Endothelial cell (in vitro differentiated cells): Measurements from ENCODE around the gene FGF10. TPM values are rescaled to one million over a fixed set of nuclear protein-coding genes. Genes with fewer than 3 reads are reported as not detected.

Experiments
- DNase-seq: peaks from one replicate; pipeline ENCODE4 v3.0.0; 2021; ENCODE audit warnings: low spot score
- H3K27ac Mint-ChIP-seq: one replicate; pipeline ENCODE4 v1.8.0; 2021; ENCODE audit warnings: mixed read lengths, inconsistent platforms; ENCODE audit not compliant: unreplicated experiment
- H3K27me3 Mint-ChIP-seq: one replicate; pipeline ENCODE4 v1.8.0; 2021; ENCODE audit warnings: mild to moderate bottlenecking, moderate library complexity, mixed read lengths, inconsistent platforms; ENCODE audit not compliant: unreplicated experiment
- H3K36me3 Mint-ChIP-seq: one replicate; pipeline ENCODE4 v1.8.0; 2021; ENCODE audit warnings: mild to moderate bottlenecking, low read depth, mixed read lengths, inconsistent platforms; ENCODE audit not compliant: unreplicated experiment
- H3K4me1 Mint-ChIP-seq: one replicate; pipeline ENCODE4 v1.8.0; 2021; ENCODE audit warnings: mild to moderate bottlenecking, mixed read lengths, inconsistent platforms; ENCODE audit not compliant: unreplicated experiment
- H3K4me3 Mint-ChIP-seq: one replicate; pipeline ENCODE4 v1.8.0; 2021; ENCODE audit warnings: mild to moderate bottlenecking, mixed read lengths, inconsistent platforms; ENCODE audit not compliant: unreplicated experiment
- H3K9me3 Mint-ChIP-seq: one replicate; pipeline ENCODE4 v1.8.0; 2021; ENCODE audit warnings: mixed read lengths, inconsistent platforms; ENCODE audit not compliant: unreplicated experiment
- long read RNA-seq: library from polyadenylated mRNA; unstranded; transcript quantifications from one replicate; pipeline ENCODE4 v2.0.0, GENCODE V29; 2020; ENCODE audit not compliant: unreplicated experiment
- total RNA-seq: library from RNA; stranded (reverse); fragmentation: NEBNext Ultra II Directional; extraction: Animal tissue kit (Norgen Biotek cat#: 25700); gene quantifications from one replicate; pipeline ENCODE4 v1.2.1, GENCODE V29; 2021; ENCODE audit not compliant: unreplicated experiment
- TF ChIP-seq, protein P1 (sequence below): fragments of 200-600 bp; sonication (generic); IDR thresholded peaks from one replicate; pipeline ENCODE4 v1.5.0; 2021; ENCODE audit warnings: antibody characterized with exemption; ENCODE audit not compliant: unreplicated experiment

Gene FGF10
- total RNA-seq, result 0.15 TPM
- long read RNA-seq, result 0 reads

DNA sequence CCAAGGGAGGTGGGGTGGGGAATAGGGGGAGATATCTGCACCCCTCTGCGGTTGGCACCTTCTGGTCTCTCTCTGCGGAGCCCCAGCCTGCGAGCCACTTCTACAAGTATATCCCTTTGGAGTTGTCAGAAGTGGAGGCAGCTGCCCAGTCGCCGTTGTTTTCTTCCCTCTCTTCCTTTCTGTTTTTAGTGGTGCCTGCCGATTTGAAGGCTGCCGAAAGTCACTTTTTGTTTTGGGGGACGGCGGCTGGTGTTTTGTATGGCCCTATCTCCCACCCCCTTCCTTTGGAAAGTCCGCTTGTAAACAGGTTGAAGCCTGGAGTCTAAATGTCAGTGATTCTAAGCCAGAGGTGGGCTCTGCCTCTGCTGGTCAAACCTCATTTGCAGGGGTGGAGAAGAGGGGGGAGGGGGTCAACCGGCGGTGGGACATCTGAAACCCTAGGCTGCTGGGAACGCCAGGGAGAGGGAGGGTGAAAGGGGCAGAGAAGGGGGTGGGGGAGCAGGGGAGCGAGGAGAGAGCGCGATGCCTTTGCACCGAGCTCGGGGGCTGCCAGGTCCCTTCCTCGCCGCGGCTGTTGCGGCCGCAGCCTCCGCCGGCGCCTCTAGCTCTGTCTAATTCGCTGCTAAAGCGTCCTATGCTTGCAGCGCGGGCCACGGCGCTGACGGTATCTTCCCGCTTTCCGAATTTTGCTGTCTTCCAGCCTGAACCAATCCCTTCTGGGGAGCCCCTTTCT, at the start of gene FGF10:
Gene FGF10, minus strand, starts transcription at position 331 of the 733 bp plus-strand sequence. CDS start 738 bp downstream, outside the sequence.
- Mint-ChIP-seq H3K9me3 (no peaks in the 10 kb centered on the region), H3K27me3 (peaks cover 19% of the 10 kb centered on the region)

DNA sequence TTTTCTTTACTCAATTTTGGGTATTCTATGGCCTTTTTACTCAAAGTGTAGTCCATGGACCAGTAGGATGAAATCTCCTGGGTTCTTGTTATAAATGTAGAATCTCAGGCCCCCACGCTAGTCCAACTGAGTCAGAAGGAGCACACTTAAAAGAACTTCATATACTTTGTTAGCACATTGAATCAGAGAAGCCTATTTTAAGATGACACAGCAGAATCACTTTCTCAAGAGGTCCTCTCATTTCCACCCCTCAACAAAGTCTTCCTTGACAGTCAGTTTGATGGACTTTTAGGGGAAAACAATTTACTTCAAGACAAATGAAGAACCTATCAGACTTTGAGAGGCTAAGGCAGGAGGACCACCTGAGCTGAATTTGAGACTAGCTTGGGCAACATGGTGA, 37.7 kb upstream of the FGF10 start:
- H3K27me3 Mint-ChIP-seq, result peaks cover 1% of the 10 kb centered on the region

More for the DNA sequence above, at the start of gene FGF10:
- Mint-ChIP-seq H3K4me1 (peaks cover 25% of the 10 kb centered on the region), H3K27ac (no peak within 1 kb of the TSS), H3K36me3 (no peaks in the 10 kb centered on the region), H3K4me3 (peak within 1 kb of the TSS; percentile 90)
- DNase-seq, result peak; percentile 51
- TF ChIP-seq, protein P1, sequence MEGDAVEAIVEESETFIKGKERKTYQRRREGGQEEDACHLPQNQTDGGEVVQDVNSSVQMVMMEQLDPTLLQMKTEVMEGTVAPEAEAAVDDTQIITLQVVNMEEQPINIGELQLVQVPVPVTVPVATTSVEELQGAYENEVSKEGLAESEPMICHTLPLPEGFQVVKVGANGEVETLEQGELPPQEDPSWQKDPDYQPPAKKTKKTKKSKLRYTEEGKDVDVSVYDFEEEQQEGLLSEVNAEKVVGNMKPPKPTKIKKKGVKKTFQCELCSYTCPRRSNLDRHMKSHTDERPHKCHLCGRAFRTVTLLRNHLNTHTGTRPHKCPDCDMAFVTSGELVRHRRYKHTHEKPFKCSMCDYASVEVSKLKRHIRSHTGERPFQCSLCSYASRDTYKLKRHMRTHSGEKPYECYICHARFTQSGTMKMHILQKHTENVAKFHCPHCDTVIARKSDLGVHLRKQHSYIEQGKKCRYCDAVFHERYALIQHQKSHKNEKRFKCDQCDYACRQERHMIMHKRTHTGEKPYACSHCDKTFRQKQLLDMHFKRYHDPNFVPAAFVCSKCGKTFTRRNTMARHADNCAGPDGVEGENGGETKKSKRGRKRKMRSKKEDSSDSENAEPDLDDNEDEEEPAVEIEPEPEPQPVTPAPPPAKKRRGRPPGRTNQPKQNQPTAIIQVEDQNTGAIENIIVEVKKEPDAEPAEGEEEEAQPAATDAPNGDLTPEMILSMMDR, result no peak

DNA sequence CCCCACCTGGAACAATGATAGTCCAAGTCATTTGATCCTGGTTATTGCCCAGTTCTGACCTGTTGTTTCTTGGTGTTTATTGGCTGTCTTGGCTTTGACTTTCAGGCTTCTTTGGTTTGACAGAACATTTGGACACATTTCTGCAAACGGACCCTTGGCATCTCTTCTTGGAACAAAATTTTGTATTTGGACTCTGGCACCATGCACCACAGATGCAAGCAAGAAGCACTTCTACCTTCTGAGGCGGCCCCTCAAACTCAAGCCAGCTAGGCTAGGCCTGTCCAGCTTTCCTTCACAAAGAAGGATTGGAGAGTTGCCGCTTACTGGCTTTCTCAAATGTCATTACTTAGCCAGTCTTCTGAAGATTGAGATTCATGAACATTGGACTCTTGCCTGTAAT, 23.1 kb upstream of the FGF10 start:
- no peak overlapping the region for H3K4me3 Mint-ChIP-seq
- no peak overlapping the region for H3K27ac Mint-ChIP-seq
- no peaks in the 10 kb centered on the region for H3K36me3 Mint-ChIP-seq
- H3K4me1 Mint-ChIP-seq, result no peaks in the 10 kb centered on the region
- H3K9me3 Mint-ChIP-seq, result no peaks in the 10 kb centered on the region
- TF ChIP-seq, protein P1, result no peak
- no peaks in the 10 kb centered on the region for H3K27me3 Mint-ChIP-seq
- DNase-seq, result no peak

More for the DNA sequence above, 37.7 kb upstream of the FGF10 start:
- H3K4me3 Mint-ChIP-seq, result no peak overlapping the region
- TF ChIP-seq, protein P1, result no peak
- H3K9me3 Mint-ChIP-seq, result no peaks in the 10 kb centered on the region
- no peaks in the 10 kb centered on the region for H3K36me3 Mint-ChIP-seq
- no peak for DNase-seq
- no peak overlapping the region for H3K27ac Mint-ChIP-seq
- H3K4me1 Mint-ChIP-seq, result no peaks in the 10 kb centered on the region

DNA sequence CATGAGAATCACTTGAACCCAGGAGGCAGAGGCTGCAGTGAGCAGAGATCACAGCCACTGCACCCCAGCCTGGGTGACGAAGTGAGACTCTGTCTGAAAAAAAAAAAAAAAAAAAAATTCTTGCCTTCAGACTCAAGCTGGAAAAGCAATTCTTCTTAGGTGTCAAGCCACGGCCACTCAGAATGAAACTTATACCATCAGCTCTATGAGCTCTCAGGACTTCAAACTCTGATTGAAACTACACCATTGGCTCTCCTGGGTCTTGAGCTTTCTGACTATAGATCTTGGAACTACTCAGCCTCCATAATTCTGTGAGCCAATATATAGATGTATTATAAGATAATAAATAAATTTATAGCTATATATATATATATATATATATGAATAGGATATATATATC, 12.9 kb upstream of the FGF10 start:
- Mint-ChIP-seq H3K36me3 (no peaks in the 10 kb centered on the region), H3K9me3 (no peaks in the 10 kb centered on the region), H3K27me3 (no peaks in the 10 kb centered on the region), H3K4me1 (no peaks in the 10 kb centered on the region), H3K4me3 (no peak overlapping the region), H3K27ac (no peak overlapping the region)
- DNase-seq, result no peak
- TF ChIP-seq, protein P1, result no peak

DNA sequence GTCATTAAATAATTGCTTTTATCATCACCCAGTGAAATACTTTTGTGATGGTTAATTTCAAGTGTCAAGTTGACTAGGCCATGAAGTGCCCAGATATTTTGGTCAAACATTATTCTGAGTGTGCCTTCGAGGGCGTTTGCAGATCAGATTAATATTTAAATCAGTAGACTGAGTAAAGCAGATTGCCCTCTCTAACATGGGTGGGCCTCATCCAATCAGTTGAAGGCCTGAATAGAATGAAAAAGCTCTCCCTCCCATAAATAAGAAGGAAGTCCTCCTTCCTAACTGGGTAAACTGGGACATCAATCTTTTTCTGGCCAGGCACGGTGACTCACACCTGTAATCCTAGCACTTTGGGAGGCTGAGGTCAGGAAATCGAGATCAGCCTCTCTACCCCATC, 12.4 kb upstream of the FGF10 start:
- TF ChIP-seq, protein P1, result no peak
- Mint-ChIP-seq H3K36me3 (no peaks in the 10 kb centered on the region), H3K4me1 (no peaks in the 10 kb centered on the region), H3K27me3 (no peaks in the 10 kb centered on the region), H3K27ac (no peak overlapping the region), H3K9me3 (no peaks in the 10 kb centered on the region), H3K4me3 (no peak overlapping the region)
- no peak for DNase-seq
